HepG2 (cell line): Measurements from ENCODE around the gene OR9A2. TPM values are rescaled to one million over a fixed set of nuclear protein-coding genes. Genes with fewer than 3 reads are reported as not detected.

ENCODE experiments used
- ATAC-seq: fragments of 200-7000 bp; cut with Tn5 transposase; 3 replicates; pipeline ENCODE4 v1.9.1; 2020; ENCODE audit warnings: mild to moderate bottlenecking, moderate library complexity
- BruUV-seq: library from RNA; stranded (reverse); fragments of 400-500 nt; replicated peaks from 2 replicates; lab custom pipeline; 2021; lab: Mats Ljungman, UMichigan
- CTCF ChIA-PET: fragments of 300-600 bp; formaldehyde crosslinking; extraction: SDS; loops from one replicate; lab custom pipeline; 2021; ENCODE audit warnings: low total read pairs, inconsistent platforms, low intra/inter-chr PET ratio; lab: Yijun Ruan, JAX
- POLR2A ChIA-PET: fragments of 350-600 bp; sonication (Branson Sonifier 250); formaldehyde crosslinking; loops from one replicate; lab custom pipeline; 2020; ENCODE audit warnings: antibody characterized with exemption, inconsistent platforms; lab: Yijun Ruan, JAX
- DNase-seq: peaks from one replicate; pipeline ENCODE4 v3.0.0-alpha.2; 2015; ENCODE audit warnings: low spot score
- FAIRE-seq: peaks from 3 replicates; lab custom pipeline; 2011; peaks lifted over from hg19 to GRCh38; lab: Jason Lieb, UNC
- H2AFZ ChIP-seq: one replicate; pipeline ENCODE4 v1.6.1; 2011; ENCODE audit warnings: low read length, inconsistent platforms
- H3K27ac ChIP-seq: fragments of 300-600 bp; 3 replicates; pipeline ENCODE4 v1.8.0; 2011; ENCODE audit warnings: mixed run types, mild to moderate bottlenecking, mixed read lengths, low read length, inconsistent platforms; ENCODE audit not compliant: insufficient read depth; ENCODE audit errors: extremely low read length
- H3K27me3 ChIP-seq, 2 experiments: fragments of 200-600 bp in 1 of 2; 2 replicates in 1 of 2; 3 replicates in 1 of 2; pipeline versions ENCODE4 v1.6.0 to v1.8.0; 2011; ENCODE audit warnings: low read length in 2 of 2, mild to moderate bottlenecking in 2 of 2, moderate library complexity in 2 of 2, inconsistent platforms in 1 of 2; ENCODE audit not compliant: insufficient read depth in 2 of 2, control insufficient read depth in 1 of 2
- H3K36me3 ChIP-seq, 2 experiments: fragments of 200-600 bp in 1 of 2; replicated peaks in 1 of 2; 2 replicates in 1 of 2; 3 replicates in 1 of 2; pipeline versions ENCODE4 v1.5.1 to v1.8.0; 2011; ENCODE audit warnings: low read length in 2 of 2, inconsistent platforms in 1 of 2; ENCODE audit not compliant: insufficient read depth in 2 of 2, control insufficient read depth in 1 of 2
- H3K4me1 ChIP-seq: 2 replicates; pipeline ENCODE4 v1.5.1; 2012; ENCODE audit warnings: low read length, inconsistent platforms; ENCODE audit not compliant: insufficient read depth
- H3K4me2 ChIP-seq: 2 replicates; pipeline ENCODE4 v1.6.0; 2011; ENCODE audit warnings: low read depth, low read length, inconsistent platforms
- H3K4me3 ChIP-seq, 3 experiments: fragments of 200-600 bp in 1 of 3; sonication (generic), shearing (Covaris generic) in 1 of 3; replicated peaks in 1 of 3; 2 replicates each; pipeline ENCODE4 v1.5.1; 2011 to 2016; ENCODE audit warnings: low read length in 3 of 3, inconsistent platforms in 2 of 3, low read depth in 2 of 3, mild to moderate bottlenecking in 2 of 3, control low read depth in 1 of 3, mixed read lengths in 1 of 3; ENCODE audit not compliant: insufficient read depth in 1 of 3
- H3K79me2 ChIP-seq: one replicate; pipeline ENCODE4 v1.6.1; 2011; ENCODE audit warnings: low read length, inconsistent platforms; ENCODE audit not compliant: insufficient read depth
- H3K9ac ChIP-seq: 2 replicates; pipeline ENCODE4 v1.6.0; 2011; ENCODE audit warnings: mild to moderate bottlenecking, low read depth, low read length, inconsistent platforms; ENCODE audit not compliant: insufficient read depth
- H3K9me3 ChIP-seq: 2 replicates; pipeline ENCODE4 v1.5.1; 2012; ENCODE audit warnings: mild to moderate bottlenecking, low read length
- H4K20me1 ChIP-seq: 2 replicates; pipeline ENCODE4 v1.6.0; 2011; ENCODE audit warnings: inconsistent platforms, mild to moderate bottlenecking, low read length, moderate library complexity; ENCODE audit not compliant: insufficient read depth
- BCL6 ChIP-seq: IDR thresholded peaks from 2 replicates; pipeline ENCODE4 v1.6.1; 2016; ENCODE audit warnings: missing genetic modification reagents, missing compliant biosample characterization
- DNMT3B ChIP-seq: conservative IDR thresholded peaks from 2 replicates; pipeline ENCODE4 v1.6.1; 2016; ENCODE audit warnings: missing biosample characterization, control low read depth
- FOXP4 ChIP-seq: sonication (generic); formaldehyde crosslinking; IDR thresholded peaks from 2 replicates; pipeline ENCODE4 v1.4.0; 2020; ENCODE audit warnings: missing genetic modification reagents
- GABPA ChIP-seq, 2 experiments: IDR thresholded peaks; 2 replicates each; pipeline ENCODE4 v1.6.1; 2011 to 2016; ENCODE audit warnings: low read depth in 2 of 2, low read length in 1 of 2, missing biosample characterization in 1 of 2, missing genetic modification characterization in 1 of 2
- JARID2 ChIP-seq: sonication (generic); formaldehyde crosslinking; IDR thresholded peaks from 2 replicates; pipeline ENCODE4 v1.8.1; 2023; ENCODE audit warnings: missing genetic modification reagents, inconsistent platforms; ENCODE audit not compliant: insufficient replicate concordance
- NR0B2 ChIP-seq: sonication (generic); formaldehyde crosslinking; IDR thresholded peaks from 2 replicates; pipeline ENCODE4 v1.4.0; 2020; ENCODE audit warnings: mild to moderate bottlenecking, missing genetic modification reagents
- PCBP1 ChIP-seq: fragments of 200-400 bp; formaldehyde crosslinking; IDR thresholded peaks from 2 replicates; pipeline ENCODE4 v1.6.1; 2017; ENCODE audit warnings: mild to moderate bottlenecking, low read depth, low read length, borderline replicate concordance
- REPIN1 ChIP-seq: sonication (generic); formaldehyde crosslinking; IDR thresholded peaks from 2 replicates; pipeline ENCODE4 v1.8.0; 2022; ENCODE audit warnings: missing genetic modification reagents, low read depth, mild to moderate bottlenecking, borderline replicate concordance
- SMC3 ChIP-seq: IDR thresholded peaks from 2 replicates; pipeline ENCODE4 v1.6.1; 2011; ENCODE audit warnings: low read length, improper control_type of control experiment
- ZFP82 ChIP-seq: sonication (generic); formaldehyde crosslinking; IDR thresholded peaks from 2 replicates; pipeline ENCODE4 v1.5.1; 2020; ENCODE audit warnings: mild to moderate bottlenecking, missing genetic modification reagents, borderline replicate concordance
- WGBS: methylation state at CpG from one replicate; pipeline ENCODE4 v1.1.6; 2017; ENCODE audit warnings: low lambda C conversion rate; 5-methylcytosine and 5-hydroxymethylcytosine counted together
- in situ Hi-C: cut with HindIII; loops from 2 replicates; pipeline ENCODE4 v1.10.0; 2017; ENCODE audit warnings: low pct_unique_long_range_greater_than_20kb; ENCODE audit not compliant: extremely low pct_ligation_motif_present
- intact Hi-C: fragments of 100-400 bp; cut with micrococcal nuclease; formaldehyde crosslinking; loops from one replicate; pipeline ENCODE4 v1.10.0; 2022; ENCODE audit not compliant: unreplicated experiment
- polyA plus RNA-seq, 8 experiments: library from polyadenylated mRNA; depleted of rRNA in 3 of 8; stranded (reverse) in 7 of 8; unstranded in 1 of 8; fragments of >200 nt; fragmentation: Illumina TruSeq in 4 of 8; extraction: Trizol in 4 of 8; gene quantifications; 2 replicates each; pipeline versions ENCODE4 v1.2.1 to v1.2.3, GENCODE V29; 2011 to 2016; ENCODE audit warnings: low read depth in 4 of 8, missing spikeins in 1 of 8, mixed read lengths in 1 of 8; ENCODE audit not compliant: insufficient read depth in 1 of 8
- total RNA-seq, 5 experiments: library from RNA; depleted of rRNA; stranded (reverse); fragments of >200 nt; fragmentation: Illumina TruSeq; extraction: Trizol; gene quantifications; 2 replicates each; pipeline ENCODE4 v1.2.3, GENCODE V29; 2016; ENCODE audit warnings: low read depth in 1 of 5
- TF ChIP-seq, protein P1 (sequence below): sonication (generic); formaldehyde crosslinking; IDR thresholded peaks from 2 replicates; pipeline ENCODE4 v1.4.0; 2020; ENCODE audit warnings: missing genetic modification reagents, borderline replicate concordance
- TF ChIP-seq, protein P2 (sequence below): sonication (generic); formaldehyde crosslinking; IDR thresholded peaks from 2 replicates; pipeline ENCODE4 v1.8.0; 2023; ENCODE audit warnings: mild to moderate bottlenecking, missing genetic modification reagents

Gene OR9A2
- total and polyA plus RNA-seq, 2 of the 13 experiments (the other 11 are each of a cell fraction or from before 2014, with no cell fraction given), result not detected

GRCh38 chr7:143008007-143008901 lies 18.7 kb downstream of the OR9A2 start (continued):
- peak; percentile 36 for TF ChIP-seq JARID2 (CRISPR knock-in tag)
- TF ChIP-seq, protein P1, sequence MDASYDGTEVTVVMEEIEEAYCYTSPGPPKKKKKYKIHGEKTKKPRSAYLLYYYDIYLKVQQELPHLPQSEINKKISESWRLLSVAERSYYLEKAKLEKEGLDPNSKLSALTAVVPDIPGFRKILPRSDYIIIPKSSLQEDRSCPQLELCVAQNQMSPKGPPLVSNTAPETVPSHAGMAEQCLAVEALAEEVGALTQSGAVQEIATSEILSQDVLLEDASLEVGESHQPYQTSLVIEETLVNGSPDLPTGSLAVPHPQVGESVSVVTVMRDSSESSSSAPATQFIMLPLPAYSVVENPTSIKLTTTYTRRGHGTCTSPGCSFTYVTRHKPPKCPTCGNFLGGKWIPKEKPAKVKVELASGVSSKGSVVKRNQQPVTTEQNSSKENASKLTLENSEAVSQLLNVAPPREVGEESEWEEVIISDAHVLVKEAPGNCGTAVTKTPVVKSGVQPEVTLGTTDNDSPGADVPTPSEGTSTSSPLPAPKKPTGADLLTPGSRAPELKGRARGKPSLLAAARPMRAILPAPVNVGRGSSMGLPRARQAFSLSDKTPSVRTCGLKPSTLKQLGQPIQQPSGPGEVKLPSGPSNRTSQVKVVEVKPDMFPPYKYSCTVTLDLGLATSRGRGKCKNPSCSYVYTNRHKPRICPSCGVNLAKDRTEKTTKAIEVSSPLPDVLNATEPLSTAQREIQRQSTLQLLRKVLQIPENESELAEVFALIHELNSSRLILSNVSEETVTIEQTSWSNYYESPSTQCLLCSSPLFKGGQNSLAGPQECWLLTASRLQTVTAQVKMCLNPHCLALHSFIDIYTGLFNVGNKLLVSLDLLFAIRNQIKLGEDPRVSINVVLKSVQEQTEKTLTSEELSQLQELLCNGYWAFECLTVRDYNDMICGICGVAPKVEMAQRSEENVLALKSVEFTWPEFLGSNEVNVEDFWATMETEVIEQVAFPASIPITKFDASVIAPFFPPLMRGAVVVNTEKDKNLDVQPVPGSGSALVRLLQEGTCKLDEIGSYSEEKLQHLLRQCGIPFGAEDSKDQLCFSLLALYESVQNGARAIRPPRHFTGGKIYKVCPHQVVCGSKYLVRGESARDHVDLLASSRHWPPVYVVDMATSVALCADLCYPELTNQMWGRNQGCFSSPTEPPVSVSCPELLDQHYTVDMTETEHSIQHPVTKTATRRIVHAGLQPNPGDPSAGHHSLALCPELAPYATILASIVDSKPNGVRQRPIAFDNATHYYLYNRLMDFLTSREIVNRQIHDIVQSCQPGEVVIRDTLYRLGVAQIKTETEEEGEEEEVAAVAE (CRISPR knock-in tag), result 0 out of 2 replicates have a peak, but pooled peaks have one; percentile 51
- TF ChIP-seq SMC3, result peak; percentile 88
- peak; percentile 28; the same call in 1 of the 2 replicates for TF ChIP-seq REPIN1
- TF ChIP-seq, all 625 proteins: peak for 17

- no peaks in the 10 kb centered on the region for H3K36me3 ChIP-seq
- no peak overlapping the region for H3K27ac ChIP-seq
- no TSS peak for BruUV-seq
- no peak overlapping the region for H3K4me2 ChIP-seq
- in situ Hi-C loops (loop anchor here (5.0 kb wide), 1 partner anchor 207 kb away; no protein-coding TSS in a partner anchor), intact Hi-C loops (loop anchor here (10.0 kb wide), 2 partner anchors 121 to 299 kb away; partner anchors contain the start of gene TRPV6)
- ATAC-seq (no peak), FAIRE-seq (no peak), DNase-seq (no peak)
- H2AFZ ChIP-seq, result no peak overlapping the region
- no peak overlapping the region for H3K9ac ChIP-seq
- no peaks in the 10 kb centered on the region for H3K27me3 ChIP-seq
- no peaks in the 10 kb centered on the region for H3K4me1 ChIP-seq
- 14% methylated on average over 6 of the region's 6 CpGs for WGBS
- no peaks in the 10 kb centered on the region for H3K79me2 ChIP-seq
- 0 out of 2 replicates have a peak, but pooled peaks cover 8% of the 10 kb centered on the region for H3K9me3 ChIP-seq
- no peaks in the 10 kb centered on the region for H4K20me1 ChIP-seq
- H3K4me3 ChIP-seq, result no peak overlapping the region
- CTCF ChIA-PET, result interaction anchor here (7.9 kb wide), 1 partner anchor 209 kb away, joined by 178 read pairs; no protein-coding TSS in a partner anchor
- POLR2A ChIA-PET, result no interaction called here
- TF ChIP-seq ZFP82 (CRISPR knock-in tag) (no peak), PCBP1 (no peak), FOXP4 (CRISPR knock-in tag) (no peak), NR0B2 (CRISPR knock-in tag) (no peak), BCL6 (CRISPR knock-in tag) (no peak), GABPA (IDR thresholded peaks at IDR 0.05; ENCODE audit: low read depth, low read length) (no peak), GABPA (CRISPR knock-in tag; IDR thresholded peaks at IDR 0.05; ENCODE audit: low read depth) (no peak), DNMT3B (CRISPR knock-in tag) (no peak)
- TF ChIP-seq, protein P2, sequence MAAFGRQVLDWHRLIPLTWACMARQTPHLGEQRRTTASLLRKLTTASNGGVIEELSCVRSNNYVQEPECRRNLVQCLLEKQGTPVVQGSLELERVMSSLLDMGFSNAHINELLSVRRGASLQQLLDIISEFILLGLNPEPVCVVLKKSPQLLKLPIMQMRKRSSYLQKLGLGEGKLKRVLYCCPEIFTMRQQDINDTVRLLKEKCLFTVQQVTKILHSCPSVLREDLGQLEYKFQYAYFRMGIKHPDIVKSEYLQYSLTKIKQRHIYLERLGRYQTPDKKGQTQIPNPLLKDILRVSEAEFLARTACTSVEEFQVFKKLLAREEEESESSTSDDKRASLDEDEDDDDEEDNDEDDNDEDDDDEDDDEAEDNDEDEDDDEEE (CRISPR knock-in tag), result no peak
Measured at GRCh38 chr7:143005632-143006260, 21.2 kb downstream of the OR9A2 start.
